Hepatocyte (in vitro differentiated cells): ENCODE results near the gene ZNF814. TPM values are rescaled to one million over a fixed set of nuclear protein-coding genes. Genes with fewer than 3 reads are reported as not detected.
"Not testable (repeated sequence)": the region's sequence is repeated elsewhere in the genome, so short reads cannot be mapped to it uniquely, and the experiment has no call there.

Experiments
- DNase-seq: peaks from one replicate; pipeline ENCODE4 v3.0.0-alpha.2; 2016; ENCODE audit warnings: low spot score
- H2AFZ ChIP-seq: fragments of 200-600 bp; sonication (generic); 2 replicates; pipeline ENCODE4 v1.6.0; 2016; ENCODE audit warnings: antibody characterized with exemption, mild to moderate bottlenecking
- H3K27ac ChIP-seq: fragments of 200-600 bp; sonication (generic); 2 replicates; pipeline ENCODE4 v1.5.1; 2016; ENCODE audit warnings: mild to moderate bottlenecking
- H3K27me3 ChIP-seq: fragments of 200-600 bp; sonication (generic); 2 replicates; pipeline ENCODE4 v1.6.1; 2016
- H3K36me3 ChIP-seq: fragments of 200-600 bp; sonication (generic); replicated peaks from 2 replicates; pipeline ENCODE4 v1.5.1; 2016; ENCODE audit warnings: low read depth; ENCODE audit not compliant: insufficient read depth
- H3K4me1 ChIP-seq: fragments of 200-600 bp; sonication (generic); 2 replicates; pipeline ENCODE4 v1.5.1; 2016; ENCODE audit warnings: mild to moderate bottlenecking, moderate library complexity; ENCODE audit not compliant: insufficient read depth
- H3K4me2 ChIP-seq: fragments of 200-600 bp; sonication (generic); 2 replicates; pipeline ENCODE4 v1.6.0; 2016
- H3K4me3 ChIP-seq: fragments of 200-600 bp; sonication (generic); 2 replicates; pipeline ENCODE4 v1.5.1; 2016; ENCODE audit warnings: mild to moderate bottlenecking
- H3K79me2 ChIP-seq: fragments of 200-600 bp; sonication (generic); 2 replicates; pipeline ENCODE4 v1.6.0; 2017; ENCODE audit warnings: mild to moderate bottlenecking
- H3K9me2 ChIP-seq: fragments of 200-600 bp; sonication (generic); replicated peaks from 2 replicates; pipeline ENCODE4 v1.6.0; 2017; ENCODE audit warnings: mild to moderate bottlenecking; ENCODE audit not compliant: insufficient read depth
- H3K9me3 ChIP-seq: fragments of 200-600 bp; sonication (generic); 2 replicates; pipeline ENCODE4 v1.5.1; 2016; ENCODE audit warnings: low read depth, mild to moderate bottlenecking
- H4K20me1 ChIP-seq: fragments of 200-600 bp; sonication (generic); 2 replicates; pipeline ENCODE4 v1.6.0; 2016; ENCODE audit warnings: mild to moderate bottlenecking; ENCODE audit not compliant: insufficient read depth, poor library complexity, severe bottlenecking
- CTCF ChIP-seq: fragments of 200-600 bp; sonication (generic); IDR thresholded peaks from 2 replicates; pipeline ENCODE4 v1.5.1; 2016; ENCODE audit warnings: antibody characterized with exemption, mild to moderate bottlenecking; ENCODE audit not compliant: poor library complexity
- EZH2 ChIP-seq: fragments of 200-600 bp; sonication (generic); IDR thresholded peaks from 2 replicates; pipeline ENCODE4 v1.6.1; 2016; ENCODE audit warnings: antibody characterized with exemption, mild to moderate bottlenecking, borderline replicate concordance
- EZH2phosphoT487 ChIP-seq: fragments of 200-600 bp; sonication (generic); IDR thresholded peaks from one replicate; pipeline ENCODE4 v1.6.1; 2018; ENCODE audit warnings: antibody characterized with exemption, mild to moderate bottlenecking, low read depth, moderate library complexity; ENCODE audit not compliant: unreplicated experiment, severe bottlenecking
- WGBS: methylation state at CpG from one replicate; pipeline ENCODE4 v1.1.6; 2016; ENCODE audit warnings: low lambda C conversion rate; ENCODE audit errors: missing lambda C conversion rate; 5-methylcytosine and 5-hydroxymethylcytosine counted together
- polyA plus RNA-seq: library from polyadenylated mRNA; unstranded; fragments of >200 nt; fragmentation: Nextera tagmentation; extraction: Ambion mirVana; gene quantifications from 2 replicates; pipeline ENCODE4 v1.2.1, GENCODE V29; 2016
- total RNA-seq: library from RNA; depleted of rRNA; stranded (reverse); fragments of >200 nt; gene quantifications from 2 replicates; pipeline ENCODE4 v1.2.3, GENCODE V29; 2014

The ZNF814 gene
- total and polyA plus RNA-seq, 2 experiments from 2014 or later = 16.1 to 19.2 TPM

DNA sequence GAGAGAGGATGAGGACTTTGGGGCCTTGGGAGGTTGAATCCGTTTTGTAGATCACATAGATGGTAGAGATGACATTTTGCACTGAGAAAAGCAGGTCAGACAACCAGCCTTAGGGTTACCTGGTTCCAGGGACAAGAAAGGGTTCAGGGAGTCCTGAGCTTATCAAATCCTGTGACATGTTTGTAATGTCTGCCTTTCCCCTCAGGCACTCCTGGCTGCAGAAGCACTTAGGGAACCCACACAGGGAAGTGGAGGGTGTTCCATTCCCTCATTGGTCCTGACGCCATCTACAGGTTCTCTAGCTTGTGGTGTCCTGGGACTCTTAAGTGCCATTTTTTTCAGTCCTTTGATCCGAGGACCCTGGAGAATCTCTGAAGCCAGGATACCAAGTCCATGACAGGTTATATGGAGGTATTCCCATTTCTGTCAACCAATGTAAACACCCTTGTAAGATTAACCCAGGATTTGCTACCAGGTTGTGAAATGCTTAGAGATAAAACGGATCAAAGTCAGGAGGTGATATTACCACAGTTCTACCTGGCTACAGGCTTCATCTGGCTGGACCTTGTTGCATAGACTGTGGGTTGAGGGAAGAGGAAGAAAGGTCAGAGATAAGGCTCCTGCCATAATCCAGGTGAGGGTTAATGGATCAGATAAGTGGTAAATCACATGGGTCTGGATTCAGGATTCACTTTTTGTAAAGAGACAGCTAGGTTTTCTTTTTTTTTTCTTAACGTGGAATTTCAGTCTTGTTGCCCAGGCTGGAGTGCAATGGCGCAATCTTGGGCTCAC is 36.8 kb downstream of the ZNF814 start:
- H3K4me3 ChIP-seq, H2AFZ ChIP-seq, H4K20me1 ChIP-seq, H3K9me2 ChIP-seq, H3K36me3 ChIP-seq, H3K27me3 ChIP-seq, DNase-seq, H3K9me3 ChIP-seq: not testable (repeated sequence)
- peak overlapping the region; percentile 97 for H3K27ac ChIP-seq
- H3K79me2 ChIP-seq = peaks cover 71% of the 10 kb centered on the region
- peaks cover 20% of the 10 kb centered on the region for H3K4me1 ChIP-seq
- H3K4me2 ChIP-seq = peak overlapping the region; percentile 87
- WGBS = 57% methylated on average over 5 of the region's 6 CpGs

DNA sequence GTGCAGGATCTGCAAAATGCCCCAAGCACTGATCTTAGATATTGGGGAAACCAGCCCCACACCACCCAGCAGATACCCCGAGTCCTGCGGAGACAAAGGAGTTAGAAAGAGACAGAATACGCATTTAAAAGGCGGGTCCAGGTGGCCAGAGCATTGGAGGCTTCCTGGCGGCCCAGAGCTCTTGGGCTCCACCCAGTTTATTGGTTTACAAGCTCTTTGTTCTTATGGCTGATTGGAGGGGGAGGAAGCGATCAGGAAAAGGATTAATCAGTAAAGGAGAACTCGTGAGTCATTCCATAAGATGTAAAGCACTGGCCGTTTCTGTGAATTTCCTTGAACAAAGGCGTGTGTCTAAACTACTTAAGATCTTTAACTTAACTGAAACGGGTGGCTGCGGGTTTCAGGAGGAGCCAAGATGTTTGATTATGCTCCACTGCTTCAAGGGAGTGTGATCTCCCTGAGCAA is 38.3 kb downstream of the ZNF814 start:
- DNase-seq = peak; percentile 85
- peaks cover 10% of the 10 kb centered on the region for H4K20me1 ChIP-seq
- WGBS = 3% methylated on average over 11 of the region's 11 CpGs
- peak overlapping the region; percentile 97 for H3K27ac ChIP-seq
- H3K9me2 ChIP-seq = no peaks in the 10 kb centered on the region
- H2AFZ ChIP-seq = no peak overlapping the region
- H3K4me1 ChIP-seq = peaks cover 20% of the 10 kb centered on the region
- H3K36me3 ChIP-seq = no peaks in the 10 kb centered on the region
- peaks cover 77% of the 10 kb centered on the region for H3K79me2 ChIP-seq
- no peaks in the 10 kb centered on the region for H3K9me3 ChIP-seq
- H3K4me3 ChIP-seq = peak overlapping the region; percentile 90
- H3K27me3 ChIP-seq = no peaks in the 10 kb centered on the region
- no peak for TF ChIP-seq EZH2phosphoT487
- TF ChIP-seq CTCF = no peak
- no peak for TF ChIP-seq EZH2
- peak overlapping the region; percentile 87 for H3K4me2 ChIP-seq

DNA sequence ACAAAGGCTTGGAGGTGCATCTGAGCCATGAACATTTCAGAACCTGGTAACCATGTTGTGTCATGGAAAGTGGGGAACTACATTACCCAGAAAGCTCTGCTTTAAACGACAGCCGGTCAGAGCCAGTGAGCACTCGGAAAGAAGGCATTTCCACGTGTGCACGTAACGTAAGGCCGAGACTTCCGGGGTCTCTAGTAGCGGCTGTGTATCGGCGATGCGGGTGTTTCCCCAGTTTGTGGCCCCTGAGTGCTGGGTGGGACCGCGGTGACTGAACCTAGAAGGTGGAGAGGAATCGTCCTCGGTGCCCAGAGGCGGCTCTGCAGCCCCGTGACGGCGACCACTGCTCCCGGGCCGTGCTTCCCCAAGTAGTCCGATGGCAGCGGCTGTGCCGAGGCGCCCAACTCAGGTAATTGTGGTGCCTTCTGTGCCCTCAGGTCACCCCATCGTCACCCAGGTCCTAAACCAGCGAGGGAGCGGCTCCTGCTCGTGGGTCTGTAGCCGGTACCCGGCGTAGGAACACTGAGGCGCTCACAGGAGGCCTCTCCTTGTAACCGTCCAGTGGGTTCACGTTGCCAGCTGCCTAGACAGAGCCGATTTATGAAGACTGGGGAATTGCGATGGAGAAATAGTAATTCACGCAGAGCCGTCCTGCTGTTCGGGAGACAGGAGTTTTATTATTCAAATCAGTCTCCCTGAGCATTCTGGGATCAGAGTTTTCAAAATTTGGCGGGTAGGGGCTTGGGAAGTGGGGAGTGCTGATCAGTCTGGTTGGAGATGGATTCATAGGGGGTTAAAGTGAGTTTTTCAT is 39.0 kb downstream of the ZNF814 start, which contains the start of gene ZNF587:
ZNF587 (plus strand) TSS at position 194 of the 808 bp plus-strand sequence; CDS start at position 374, 180 bp downstream.
- not testable (repeated sequence) for H2AFZ ChIP-seq, H3K36me3 ChIP-seq, H3K9me2 ChIP-seq, H3K27me3 ChIP-seq, H3K9me3 ChIP-seq
- H4K20me1 ChIP-seq = peaks cover 11% of the 10 kb centered on the region
- peak within 1 kb of the TSS; percentile 97 for H3K27ac ChIP-seq
- WGBS = 2% methylated on average over 41 of the region's 42 CpGs
- peak; percentile 88 for DNase-seq
- H3K79me2 ChIP-seq = peaks cover 77% of the 10 kb centered on the region
- peaks cover 20% of the 10 kb centered on the region for H3K4me1 ChIP-seq
- H3K4me3 ChIP-seq = peak within 1 kb of the TSS; percentile 90
- peak within 1 kb of the TSS; percentile 87 for H3K4me2 ChIP-seq

DNA sequence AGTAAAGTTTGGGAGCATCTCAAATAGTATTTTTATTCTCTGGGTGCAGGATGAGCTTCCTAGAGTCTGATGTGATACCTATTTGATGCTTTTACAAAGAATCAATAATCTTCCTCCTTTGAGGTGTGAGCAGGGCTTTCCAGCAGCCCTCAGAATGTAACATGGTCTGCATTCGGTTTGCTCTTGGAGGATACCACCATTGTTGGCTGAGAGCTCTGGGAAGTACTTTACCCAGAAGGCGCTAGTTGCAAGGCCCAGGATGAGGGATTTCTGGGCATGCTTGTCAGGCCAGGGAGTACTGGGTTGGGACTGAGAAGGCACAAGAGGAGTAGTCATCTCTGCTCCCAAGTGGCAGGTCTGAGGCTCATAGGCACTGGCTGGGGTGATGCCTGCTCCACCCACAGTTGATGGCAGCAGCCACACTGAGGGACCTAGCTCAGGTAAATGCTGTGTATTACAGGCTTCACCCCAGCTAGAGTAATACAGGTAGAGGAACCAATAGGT is 39.6 kb downstream of the ZNF814 start:
- Histone ChIP-seq H3K4me2 (peak overlapping the region; percentile 87), H3K4me1 (peaks cover 20% of the 10 kb centered on the region), H4K20me1 (peaks cover 11% of the 10 kb centered on the region), H3K27ac (peak overlapping the region; percentile 97), H3K79me2 (peaks cover 80% of the 10 kb centered on the region)
- not testable (repeated sequence) for H3K36me3 ChIP-seq, H3K27me3 ChIP-seq, H3K4me3 ChIP-seq, H3K9me2 ChIP-seq, H2AFZ ChIP-seq, DNase-seq, H3K9me3 ChIP-seq
- 93% methylated on average over 2 of the region's 2 CpGs for WGBS

GRCh38 chr19:57847164-57847563 is 41.7 kb downstream of the ZNF814 start:
- H3K36me3 ChIP-seq, H3K9me3 ChIP-seq, H3K27me3 ChIP-seq, H3K4me2 ChIP-seq, H3K4me3 ChIP-seq, H2AFZ ChIP-seq, H3K27ac ChIP-seq, H3K9me2 ChIP-seq, DNase-seq: not testable (repeated sequence)
- 80% methylated on average over 3 of the region's 3 CpGs for WGBS
- peaks cover 80% of the 10 kb centered on the region for H3K79me2 ChIP-seq
- H3K4me1 ChIP-seq = peaks cover 12% of the 10 kb centered on the region
- peaks cover 14% of the 10 kb centered on the region for H4K20me1 ChIP-seq
